NB4 (cell line): ENCODE measurements around the gene SRSF3.

Experiments used
- MYC ChIP-seq: IDR thresholded peaks from 2 replicates; pipeline ENCODE4 v1.6.1; 2011; ENCODE audit warnings: low read depth, low read length
- POLR2A ChIP-seq: IDR thresholded peaks from 2 replicates; pipeline ENCODE4 v1.6.1; 2011; ENCODE audit warnings: mild to moderate bottlenecking; ENCODE audit not compliant: insufficient read length; ENCODE audit errors: extremely low read depth
- TF ChIP-seq, protein P1 (sequence below): IDR thresholded peaks from one replicate; pipeline ENCODE4 v1.5.1; 2012; ENCODE audit warnings: low read depth, low read length
- TF ChIP-seq, protein P2 (sequence below): IDR thresholded peaks from 2 replicates; pipeline ENCODE4 v1.6.1; 2011; ENCODE audit warnings: low read depth, low read length

DNA sequence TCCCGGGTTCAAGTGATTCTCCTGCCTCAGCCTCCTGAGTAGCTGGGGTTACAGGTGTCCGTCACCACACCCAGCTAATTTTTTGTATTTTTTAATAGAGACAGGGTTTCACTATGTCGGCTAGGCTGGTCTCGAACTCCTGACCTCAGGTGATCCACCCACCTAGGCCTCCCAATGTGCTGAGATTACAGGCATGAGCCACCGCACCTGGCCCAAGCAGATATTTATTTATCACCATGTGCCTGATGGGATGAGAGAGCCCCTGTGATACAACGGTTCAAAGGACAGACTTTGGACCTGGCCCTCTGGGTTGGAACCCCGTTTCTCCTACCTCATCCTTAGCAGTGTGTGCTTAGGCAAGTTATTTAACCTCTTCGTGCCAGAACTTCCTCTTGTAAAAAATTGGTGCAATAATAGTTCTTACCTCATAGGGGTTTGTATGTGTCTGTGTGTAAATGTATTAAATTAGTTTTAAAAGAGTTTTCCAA, 27.7 kb upstream of the SRSF3 start:
- TF ChIP-seq MYC, result no peak
- TF ChIP-seq, protein P1, sequence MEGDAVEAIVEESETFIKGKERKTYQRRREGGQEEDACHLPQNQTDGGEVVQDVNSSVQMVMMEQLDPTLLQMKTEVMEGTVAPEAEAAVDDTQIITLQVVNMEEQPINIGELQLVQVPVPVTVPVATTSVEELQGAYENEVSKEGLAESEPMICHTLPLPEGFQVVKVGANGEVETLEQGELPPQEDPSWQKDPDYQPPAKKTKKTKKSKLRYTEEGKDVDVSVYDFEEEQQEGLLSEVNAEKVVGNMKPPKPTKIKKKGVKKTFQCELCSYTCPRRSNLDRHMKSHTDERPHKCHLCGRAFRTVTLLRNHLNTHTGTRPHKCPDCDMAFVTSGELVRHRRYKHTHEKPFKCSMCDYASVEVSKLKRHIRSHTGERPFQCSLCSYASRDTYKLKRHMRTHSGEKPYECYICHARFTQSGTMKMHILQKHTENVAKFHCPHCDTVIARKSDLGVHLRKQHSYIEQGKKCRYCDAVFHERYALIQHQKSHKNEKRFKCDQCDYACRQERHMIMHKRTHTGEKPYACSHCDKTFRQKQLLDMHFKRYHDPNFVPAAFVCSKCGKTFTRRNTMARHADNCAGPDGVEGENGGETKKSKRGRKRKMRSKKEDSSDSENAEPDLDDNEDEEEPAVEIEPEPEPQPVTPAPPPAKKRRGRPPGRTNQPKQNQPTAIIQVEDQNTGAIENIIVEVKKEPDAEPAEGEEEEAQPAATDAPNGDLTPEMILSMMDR, result no peak
- no peak for TF ChIP-seq POLR2A
- TF ChIP-seq, protein P2, sequence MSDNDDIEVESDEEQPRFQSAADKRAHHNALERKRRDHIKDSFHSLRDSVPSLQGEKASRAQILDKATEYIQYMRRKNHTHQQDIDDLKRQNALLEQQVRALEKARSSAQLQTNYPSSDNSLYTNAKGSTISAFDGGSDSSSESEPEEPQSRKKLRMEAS, result no peak
